AG08396 (cell line): Measurements from ENCODE around the gene SPAST.
"Not testable (repeated sequence)": the region's sequence is repeated elsewhere in the genome, so short reads cannot be mapped to it uniquely, and the experiment has no call there.

ENCODE experiments used
- DNase-seq: peaks from one replicate; pipeline ENCODE4 v3.0.0; 2012; ENCODE audit warnings: low spot score, mixed read lengths

The SPAST gene, protein sequence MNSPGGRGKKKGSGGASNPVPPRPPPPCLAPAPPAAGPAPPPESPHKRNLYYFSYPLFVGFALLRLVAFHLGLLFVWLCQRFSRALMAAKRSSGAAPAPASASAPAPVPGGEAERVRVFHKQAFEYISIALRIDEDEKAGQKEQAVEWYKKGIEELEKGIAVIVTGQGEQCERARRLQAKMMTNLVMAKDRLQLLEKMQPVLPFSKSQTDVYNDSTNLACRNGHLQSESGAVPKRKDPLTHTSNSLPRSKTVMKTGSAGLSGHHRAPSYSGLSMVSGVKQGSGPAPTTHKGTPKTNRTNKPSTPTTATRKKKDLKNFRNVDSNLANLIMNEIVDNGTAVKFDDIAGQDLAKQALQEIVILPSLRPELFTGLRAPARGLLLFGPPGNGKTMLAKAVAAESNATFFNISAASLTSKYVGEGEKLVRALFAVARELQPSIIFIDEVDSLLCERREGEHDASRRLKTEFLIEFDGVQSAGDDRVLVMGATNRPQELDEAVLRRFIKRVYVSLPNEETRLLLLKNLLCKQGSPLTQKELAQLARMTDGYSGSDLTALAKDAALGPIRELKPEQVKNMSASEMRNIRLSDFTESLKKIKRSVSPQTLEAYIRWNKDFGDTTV

DNA sequence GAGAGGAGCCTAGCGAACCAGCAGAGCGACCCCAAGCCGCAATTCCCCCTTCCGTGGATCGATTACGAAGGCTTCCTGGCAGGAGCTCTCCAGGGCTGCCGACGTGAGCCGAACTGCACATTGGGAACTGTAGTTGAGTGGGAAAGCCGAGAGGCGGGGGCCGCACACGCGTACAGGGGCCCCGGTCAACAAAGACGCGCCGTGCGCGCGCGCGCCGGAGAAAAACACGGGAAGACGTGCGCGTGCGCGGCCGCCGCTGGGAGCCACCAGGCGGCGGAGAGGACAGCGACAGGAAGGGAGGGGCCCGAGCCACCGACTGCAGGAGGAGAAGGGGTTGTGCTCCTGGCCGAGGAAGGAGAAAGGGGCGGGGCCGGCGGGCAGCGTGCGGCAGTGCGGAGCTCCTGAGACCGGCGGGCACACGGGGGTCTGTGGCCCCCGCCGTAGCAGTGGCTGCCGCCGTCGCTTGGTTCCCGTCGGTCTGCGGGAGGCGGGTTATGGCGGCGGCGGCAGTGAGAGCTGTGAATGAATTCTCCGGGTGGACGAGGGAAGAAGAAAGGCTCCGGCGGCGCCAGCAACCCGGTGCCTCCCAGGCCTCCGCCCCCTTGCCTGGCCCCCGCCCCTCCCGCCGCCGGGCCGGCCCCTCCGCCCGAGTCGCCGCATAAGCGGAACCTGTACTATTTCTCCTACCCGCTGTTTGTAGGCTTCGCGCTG, at the start of gene SPAST:
SPAST (plus strand) TSS at position 247 of the 711 bp plus-strand sequence; CDS start at position 523, 276 bp downstream.
- peak; percentile 98 for DNase-seq

DNA sequence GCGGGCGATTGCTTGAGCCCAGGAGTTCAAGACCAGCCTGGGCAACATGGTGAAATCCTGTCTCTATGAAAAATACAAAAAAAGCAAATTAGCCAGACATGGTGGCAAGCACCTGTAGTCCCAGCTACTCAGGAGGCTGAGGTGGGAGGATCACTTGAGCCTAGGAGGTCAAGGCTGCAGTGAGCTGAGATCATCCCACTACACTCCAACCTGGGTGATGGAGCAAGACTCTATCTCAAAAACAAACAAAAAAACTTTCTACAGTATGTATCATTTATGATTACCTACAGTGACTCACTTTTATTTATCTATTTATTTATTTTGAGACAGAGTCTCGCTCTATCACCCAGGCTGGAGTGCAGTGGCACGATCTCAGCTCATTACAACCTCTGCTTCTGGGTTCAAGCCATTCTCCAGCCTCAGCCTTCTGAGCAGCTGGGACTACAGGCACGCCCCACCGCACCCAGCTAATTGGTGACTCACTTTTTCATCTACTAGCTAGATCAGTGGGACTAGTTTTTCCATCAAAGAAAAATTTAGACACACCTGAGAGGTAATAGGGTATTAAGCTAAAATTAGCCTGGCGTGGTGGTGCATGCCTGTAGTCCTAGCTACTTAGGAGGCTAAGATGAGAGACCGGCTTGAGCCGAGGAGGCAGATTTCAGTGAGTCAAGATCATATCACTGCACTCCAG, 44.4 kb upstream of the SPAST start:
- DNase-seq = not testable (repeated sequence)

DNA sequence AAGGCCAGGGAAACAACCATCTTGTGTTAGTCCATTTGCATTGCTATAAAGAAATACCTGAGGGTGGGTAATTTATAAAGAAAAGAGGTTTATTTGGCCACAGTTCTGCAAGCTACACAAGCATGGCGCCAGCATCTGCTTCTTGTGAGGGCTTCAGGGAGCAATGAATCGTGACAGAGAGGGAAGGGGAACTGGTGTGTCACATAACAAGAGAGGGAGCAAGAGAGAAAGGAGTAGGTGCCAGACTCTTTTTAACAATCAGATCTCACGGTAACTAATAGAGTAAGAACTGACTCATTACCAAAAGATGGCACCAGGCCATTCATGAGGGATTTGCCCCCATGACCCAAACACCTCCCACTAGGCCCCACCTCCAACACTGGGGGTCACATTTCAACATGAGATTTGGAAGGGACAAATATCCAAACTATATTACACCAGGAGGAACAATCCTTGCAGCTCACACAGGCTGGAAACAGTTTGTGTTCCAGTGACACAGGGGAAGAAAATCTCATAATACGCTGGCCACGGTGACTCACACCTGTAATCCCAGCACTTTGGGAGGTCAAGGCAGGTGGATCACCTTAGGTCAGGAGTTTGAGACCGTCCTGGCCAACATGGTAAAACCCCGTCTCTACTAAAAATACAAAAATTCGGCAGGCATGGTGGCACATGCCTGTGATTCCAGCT, 29.0 kb upstream of the SPAST start:
- not testable (repeated sequence) for DNase-seq

DNA sequence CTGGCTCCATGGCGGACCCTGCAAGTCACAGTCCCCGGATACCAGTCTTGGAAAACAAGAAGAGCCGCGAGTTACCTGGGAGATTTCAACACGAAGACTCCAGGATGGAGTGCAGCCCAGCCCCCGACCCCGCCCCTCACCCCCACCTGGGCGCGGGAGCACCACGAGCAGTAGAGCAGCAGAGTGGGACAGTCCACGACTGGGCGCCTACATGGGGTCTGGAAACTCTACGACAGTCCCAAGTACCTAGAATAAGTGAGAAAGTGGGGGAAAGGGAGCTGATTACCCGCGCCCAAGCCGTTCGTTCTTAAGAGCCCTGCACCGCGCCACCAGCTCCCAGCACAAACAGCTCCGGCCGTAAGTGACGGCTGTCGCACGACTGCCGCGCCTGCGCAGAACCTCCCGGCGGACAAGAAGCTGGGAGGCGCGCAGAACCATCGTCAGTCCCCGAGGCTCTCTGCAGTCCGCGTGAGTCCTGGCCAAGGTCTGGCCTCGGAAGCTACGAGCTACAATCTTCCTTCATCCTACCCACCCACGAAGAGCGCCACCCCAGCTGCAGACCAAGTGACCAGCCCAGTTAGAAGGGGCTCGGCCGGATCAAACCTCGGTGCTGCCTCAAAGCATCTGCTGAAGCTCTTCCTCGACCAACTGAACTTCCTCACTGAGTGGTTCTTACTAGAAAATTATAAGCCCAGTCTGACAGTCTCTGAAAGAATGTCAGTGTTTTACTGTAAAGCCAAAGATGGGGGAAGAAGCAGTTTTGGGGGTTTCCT, 23.7 kb upstream of the SPAST start, which contains the start of gene DPY30:
DPY30 (minus strand) TSS at position 359 of the 773 bp plus-strand sequence; CDS start at position 10, 349 bp downstream.
- DNase-seq = peak; percentile 94

DNA sequence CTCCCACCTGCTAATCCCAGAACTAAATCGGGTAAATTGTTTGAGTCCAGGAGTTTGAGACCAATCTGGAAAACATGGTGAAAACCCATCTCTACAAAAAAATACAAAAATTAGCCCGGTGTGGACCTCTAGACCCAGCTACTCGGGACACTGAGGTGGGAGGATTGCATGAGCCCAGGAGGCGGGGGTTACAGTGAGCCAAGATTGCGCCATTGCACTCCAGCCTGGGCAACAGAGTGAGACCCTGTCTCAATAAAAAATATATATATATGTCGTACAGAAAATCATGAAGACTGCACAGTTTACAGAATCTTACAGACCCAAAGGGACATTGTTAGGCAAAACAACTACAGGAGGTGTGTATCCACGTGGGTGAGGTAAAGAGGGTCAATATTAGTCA, 19.8 kb upstream of the SPAST start:
- DNase-seq = no peak

DNA sequence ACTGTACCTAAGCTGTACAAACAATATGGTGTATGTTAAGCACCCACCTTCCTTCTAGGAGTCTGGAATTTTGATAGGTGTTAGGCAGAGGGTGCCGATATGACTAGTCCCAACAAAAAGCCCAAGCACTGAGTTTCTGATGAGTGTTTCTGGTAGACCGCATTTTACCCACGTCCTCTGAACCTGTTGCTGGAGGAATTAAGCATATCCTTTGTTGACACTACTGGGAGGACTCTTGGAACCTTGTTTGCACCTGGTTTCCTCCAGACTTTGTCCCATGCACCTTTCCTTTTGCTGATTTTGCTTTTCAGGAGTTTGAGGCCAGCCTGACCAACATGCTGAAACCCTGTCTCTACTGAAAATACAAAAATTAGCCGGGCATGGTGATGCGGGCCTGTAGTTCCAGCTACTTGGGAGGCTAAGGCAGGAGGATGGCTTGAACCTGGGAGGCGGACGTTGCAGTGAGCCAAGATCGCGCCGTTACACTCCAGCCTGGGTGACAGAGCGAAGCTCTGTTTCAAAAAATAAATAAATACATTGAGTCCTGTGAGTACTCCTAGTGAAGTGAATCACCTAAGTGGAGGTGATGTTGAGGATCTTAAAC, 11.4 kb upstream of the SPAST start:
- no peak for DNase-seq

DNA sequence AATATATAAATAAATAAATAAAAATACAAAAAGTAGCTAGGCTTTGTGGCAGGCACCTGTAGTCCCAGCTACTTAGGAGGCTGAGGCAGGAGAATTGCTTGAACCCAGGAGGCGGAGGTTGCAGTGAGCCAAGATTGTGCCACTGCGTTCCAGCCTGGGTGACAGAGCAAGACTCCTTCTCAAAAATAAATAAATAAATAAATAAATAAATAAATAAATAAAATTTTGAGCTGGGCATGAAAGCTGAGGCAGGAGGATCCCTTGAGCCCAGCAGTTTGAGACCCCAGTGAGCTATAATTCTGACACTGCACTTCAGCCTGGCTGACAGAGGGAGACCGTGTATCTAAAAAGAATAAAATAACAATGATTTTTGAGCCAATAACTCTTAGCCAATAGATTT, 8.8 kb upstream of the SPAST start:
- not testable (repeated sequence) for DNase-seq

DNA sequence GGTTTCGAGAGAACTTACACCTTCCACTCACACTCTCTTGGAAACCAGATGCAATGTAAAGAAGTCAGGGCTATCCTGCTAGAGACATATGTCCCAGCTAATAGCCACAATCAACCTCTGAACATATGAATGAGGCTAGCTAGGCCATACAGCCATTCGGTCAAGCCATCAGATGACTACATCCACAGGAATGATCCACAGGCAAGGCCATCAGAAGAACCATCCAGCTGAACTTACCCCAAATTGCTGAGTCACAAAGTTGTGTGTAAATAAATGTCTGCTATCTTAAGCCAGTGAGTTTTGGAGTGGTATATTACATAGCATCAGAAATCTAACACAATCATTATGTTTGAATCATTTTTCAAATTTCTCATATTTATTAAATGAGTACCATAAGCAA, 5.2 kb upstream of the SPAST start:
- peak; percentile 41 for DNase-seq

DNA sequence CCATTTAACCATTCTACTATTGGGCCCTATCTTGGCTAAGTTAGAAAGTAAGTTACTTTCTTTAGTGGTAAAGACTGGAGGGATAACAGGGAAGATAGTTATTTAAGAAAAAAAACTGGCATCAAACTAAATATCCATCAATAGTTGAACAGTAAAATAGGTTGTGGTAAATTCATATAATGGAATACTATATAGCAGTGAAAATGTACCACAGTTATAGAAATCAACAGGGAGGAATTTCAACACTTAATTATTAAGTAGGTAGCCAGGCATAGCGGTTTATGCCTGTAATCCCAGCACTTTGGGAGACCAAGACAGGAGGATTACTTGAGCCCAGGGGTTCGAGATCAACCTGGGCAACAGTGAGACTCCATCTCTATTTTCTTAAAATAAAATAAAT, 3.1 kb upstream of the SPAST start:
- DNase-seq = no peak

DNA sequence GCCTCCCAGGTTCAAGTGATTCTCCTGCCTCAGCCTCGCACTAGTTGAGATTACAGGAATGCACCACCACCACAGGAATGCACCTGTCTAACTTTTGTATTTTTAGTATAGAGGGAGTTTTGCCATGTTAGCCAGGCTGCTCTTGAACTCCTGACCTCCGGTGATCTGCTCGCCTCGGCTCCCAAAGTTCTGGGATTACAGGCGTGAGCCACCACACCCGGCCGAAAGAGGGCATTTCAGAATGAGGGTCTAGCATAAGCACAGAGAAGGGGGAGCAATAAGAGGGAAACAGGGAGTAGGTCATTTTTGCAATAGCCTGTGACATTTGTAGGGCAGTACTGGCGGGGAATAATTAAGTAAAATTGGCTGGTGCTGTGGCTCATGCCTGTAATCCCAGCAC, 1.9 kb upstream of the SPAST start:
- DNase-seq = no peak

DNA sequence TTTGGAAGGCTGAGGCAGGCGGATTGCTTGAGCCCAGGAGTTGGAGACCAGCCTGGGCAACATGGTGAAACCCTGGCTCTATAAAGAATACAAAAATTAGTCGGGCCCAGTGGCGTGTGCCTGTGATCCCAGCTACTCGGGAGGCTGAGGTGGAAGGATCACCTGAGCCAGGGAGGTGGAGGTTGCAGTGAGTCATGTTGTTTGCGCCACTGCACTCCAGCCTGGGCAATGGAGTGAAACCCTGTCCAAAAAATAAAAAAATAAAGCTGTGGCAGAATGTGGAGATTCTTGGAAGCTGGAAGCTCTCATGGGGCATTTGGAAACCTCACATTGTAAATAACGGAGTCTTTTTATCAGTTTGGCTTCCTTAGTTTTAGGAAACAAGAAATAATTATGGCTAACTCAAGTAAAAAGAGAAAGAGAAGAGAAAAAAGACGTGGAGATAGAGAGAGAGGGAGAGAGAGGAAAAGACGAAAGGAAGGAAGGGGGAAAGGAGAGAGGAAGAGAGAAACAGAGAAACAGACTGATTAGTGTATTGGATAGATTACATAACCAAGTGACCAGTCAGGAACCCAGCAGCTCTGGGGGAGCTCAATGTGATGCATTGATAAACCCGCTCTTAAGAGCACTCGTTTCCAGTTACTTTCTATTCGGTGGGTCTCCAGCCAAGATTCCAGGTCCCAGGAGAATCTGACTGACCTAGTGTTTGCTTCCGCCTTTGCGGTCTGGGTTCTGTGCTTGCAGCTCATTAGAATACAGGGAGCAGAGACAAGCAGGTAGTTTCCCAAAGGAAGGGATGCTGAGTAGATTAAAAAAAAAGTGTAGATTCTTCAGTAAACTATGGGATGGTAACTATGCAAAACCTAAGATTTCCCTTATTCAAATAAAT, 1.1 kb upstream of the SPAST start:
- peak; percentile 18 for DNase-seq

DNA sequence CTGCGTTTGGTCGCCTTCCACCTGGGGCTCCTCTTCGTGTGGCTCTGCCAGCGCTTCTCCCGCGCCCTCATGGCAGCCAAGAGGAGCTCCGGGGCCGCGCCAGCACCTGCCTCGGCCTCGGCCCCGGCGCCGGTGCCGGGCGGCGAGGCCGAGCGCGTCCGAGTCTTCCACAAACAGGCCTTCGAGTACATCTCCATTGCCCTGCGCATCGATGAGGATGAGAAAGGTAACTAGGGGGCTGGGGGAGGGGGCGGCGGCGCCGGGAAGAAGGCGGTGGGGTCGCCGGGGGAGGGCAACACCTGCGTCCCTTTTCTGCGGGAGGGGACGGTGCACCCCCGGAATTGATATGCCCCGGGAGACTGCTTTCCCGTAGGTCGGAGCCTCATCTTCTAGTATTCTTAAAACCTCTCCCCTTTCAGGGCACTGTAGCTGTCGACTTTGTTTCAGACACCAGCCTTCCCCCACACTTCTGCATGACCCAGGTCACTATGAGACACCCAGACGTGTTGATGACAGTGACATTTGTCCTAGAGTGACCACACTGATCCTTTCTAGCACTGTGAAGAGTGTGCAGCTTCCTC, 755 bp downstream of the SPAST start:
- DNase-seq = peak; percentile 8

DNA sequence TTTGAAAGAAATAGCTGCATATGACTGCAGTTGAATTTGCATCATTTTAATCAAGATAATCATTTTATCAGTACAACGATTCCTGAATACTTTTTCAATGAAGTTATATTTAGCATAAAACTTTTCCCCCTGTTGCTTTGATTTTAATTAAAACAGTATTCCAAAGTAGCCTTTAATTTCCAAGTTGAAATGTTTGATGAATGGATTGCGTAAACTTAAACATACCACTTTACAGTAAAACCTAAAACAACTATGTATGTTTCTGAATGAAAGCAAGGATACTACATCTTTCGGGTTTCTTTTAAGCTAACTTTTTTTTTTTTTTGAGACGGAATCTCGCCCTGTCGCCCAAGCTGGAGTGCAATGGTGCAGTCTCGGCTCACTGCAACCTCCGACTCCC, 1.4 kb downstream of the SPAST start:
- no peak for DNase-seq

DNA sequence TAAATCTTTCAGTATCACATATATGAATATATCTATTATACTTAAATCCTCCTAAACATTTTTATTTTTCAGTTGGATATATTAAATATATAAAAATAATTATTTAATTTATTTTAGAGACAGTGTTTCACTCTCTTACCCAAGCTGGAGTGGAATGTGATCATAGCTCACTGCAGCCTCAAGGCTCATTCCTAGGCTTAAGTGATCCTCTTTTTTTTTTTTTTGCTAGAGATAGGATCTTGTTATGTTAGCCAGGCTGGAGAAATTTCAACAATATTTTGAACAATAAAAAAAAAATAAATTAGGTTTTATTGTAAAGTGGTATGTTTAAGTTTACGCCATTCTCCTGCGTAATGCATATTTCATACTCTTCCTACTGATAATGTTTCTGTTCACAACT, 4.2 kb downstream of the SPAST start:
- no peak for DNase-seq

DNA sequence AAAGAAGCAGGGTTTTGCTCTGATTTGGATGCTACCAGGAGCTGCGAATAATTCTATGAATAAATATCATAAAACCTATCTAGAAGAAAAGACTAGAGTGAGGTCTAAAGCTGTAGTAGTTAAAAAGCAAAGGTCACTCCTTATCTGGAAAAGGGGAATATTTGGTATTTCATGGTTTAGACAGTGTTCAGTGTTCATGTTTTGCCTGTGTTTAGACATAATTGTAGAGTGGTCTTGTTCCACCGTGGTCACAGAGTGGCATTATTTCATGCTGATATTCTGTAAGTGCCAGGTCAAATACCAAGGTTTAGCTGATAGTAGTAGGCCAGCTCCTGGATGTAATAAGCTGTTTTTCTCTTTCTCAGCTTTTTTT, 10.8 kb downstream of the SPAST start:
- DNase-seq = no peak

DNA sequence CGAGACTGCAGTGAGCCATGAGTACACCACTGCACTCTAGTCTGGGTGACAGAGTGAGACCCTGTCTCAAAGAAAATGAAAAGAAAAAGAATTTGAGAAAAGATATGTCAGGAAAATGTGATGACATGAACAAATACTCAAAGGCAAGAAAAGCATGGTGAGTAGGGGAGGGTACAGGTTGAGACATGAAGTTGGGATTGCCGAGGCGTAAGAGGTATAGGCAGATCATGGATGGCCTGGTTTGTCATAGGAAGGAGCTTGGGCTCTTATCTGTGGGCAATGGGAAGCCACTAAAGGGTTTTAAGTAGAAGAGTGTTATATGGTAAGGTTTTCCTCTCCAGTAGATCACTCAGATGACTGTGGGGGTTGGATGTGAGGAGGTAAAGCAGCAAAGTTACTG, 32.3 kb downstream of the SPAST start:
- no peak for DNase-seq

DNA sequence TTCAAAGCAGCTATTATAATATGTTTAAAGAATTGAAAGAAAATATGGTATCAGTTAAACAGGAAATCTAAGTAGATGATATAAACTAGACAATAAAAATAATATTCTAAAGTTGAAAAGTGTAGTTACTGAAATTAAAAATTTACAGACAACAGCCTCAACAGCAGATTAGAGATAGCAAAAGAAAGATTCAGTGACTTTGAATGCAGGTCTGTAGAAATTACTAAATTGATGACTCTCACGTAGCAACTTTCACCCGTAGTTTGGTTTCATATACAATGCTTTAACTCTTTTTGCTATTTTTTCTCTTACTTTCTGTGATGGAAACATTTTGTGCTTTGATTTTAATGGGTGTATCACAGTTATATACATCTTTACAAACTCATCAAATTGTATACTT, 44.8 kb downstream of the SPAST start:
- no peak for DNase-seq

DNA sequence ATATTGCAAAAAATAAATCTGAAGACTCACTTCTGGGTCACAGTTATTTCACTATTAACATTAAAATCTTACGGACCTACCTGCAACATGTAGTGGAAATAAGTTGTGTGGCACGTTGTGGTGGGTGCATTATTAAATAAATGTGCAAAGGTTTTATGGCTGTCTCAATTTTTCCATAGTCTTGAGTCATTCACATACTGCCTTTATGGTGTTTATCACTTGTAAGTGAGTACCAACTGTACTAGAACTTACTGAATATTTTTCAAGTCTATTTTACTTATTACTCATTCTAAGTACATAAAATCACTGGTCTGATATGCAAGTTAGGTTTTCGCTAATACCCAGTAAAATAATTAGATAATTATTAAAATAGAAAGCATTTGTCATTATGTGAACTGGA, 54.7 kb downstream of the SPAST start:
- DNase-seq = no peak

DNA sequence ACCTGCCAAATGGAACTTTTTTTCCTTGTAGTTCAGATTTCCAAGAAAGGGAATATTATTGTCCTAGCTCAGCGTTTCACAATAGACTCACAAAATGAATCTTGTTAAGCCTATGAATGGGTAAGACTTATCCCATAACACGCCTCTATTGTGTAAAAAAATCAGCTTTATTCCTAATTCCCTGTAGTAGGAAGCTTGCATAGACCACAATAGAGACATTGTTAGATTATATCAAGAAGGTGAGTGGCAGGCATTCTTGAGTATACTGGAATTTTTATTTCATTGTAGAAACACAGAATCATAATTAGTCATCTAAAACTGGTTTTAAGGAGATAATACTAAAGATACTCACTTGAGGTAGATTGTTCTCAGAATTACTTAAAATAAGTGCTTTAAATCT, 55.8 kb downstream of the SPAST start:
- no peak for DNase-seq
